DND-41 (cell line): ENCODE results near the gene CCDC137.

Experiments used
- ATAC-seq: fragments of 200-7000 bp; cut with Tn5 transposase; 3 replicates; pipeline ENCODE4 v1.9.1; 2021; ENCODE audit warnings: low read depth; ENCODE audit not compliant: insufficient read depth
- DNase-seq: peaks from one replicate; pipeline ENCODE4 v3.0.0-alpha.2; 2020
- H2AFZ ChIP-seq: 2 replicates; pipeline ENCODE4 v1.6.0; 2012; ENCODE audit warnings: low read depth, low read length
- H3K27ac ChIP-seq: 2 replicates; pipeline ENCODE4 v1.5.1; 2012; ENCODE audit warnings: low read length, inconsistent platforms
- H3K27me3 ChIP-seq: fragments of 200-600 bp; sonication (generic); 2 replicates; pipeline ENCODE4 v1.6.0; 2012; ENCODE audit warnings: low read length, mild to moderate bottlenecking, inconsistent platforms; ENCODE audit not compliant: insufficient read depth, poor library complexity
- H3K36me3 ChIP-seq: 2 replicates; pipeline ENCODE4 v1.5.1; 2012; ENCODE audit warnings: low read length, inconsistent platforms; ENCODE audit not compliant: insufficient read depth
- H3K4me1 ChIP-seq: 2 replicates; pipeline ENCODE4 v1.5.1; 2012; ENCODE audit warnings: mild to moderate bottlenecking, low read length; ENCODE audit not compliant: insufficient read depth
- H3K4me2 ChIP-seq: 2 replicates; pipeline ENCODE4 v1.6.0; 2012; ENCODE audit warnings: mild to moderate bottlenecking, moderate library complexity, low read length, inconsistent platforms; ENCODE audit not compliant: insufficient read depth
- H3K4me3 ChIP-seq, 2 experiments: fragments of 200-600 bp in 1 of 2; shearing (Covaris generic) in 1 of 2; 2 replicates each; pipeline ENCODE4 v1.5.1; 2012 to 2016; ENCODE audit warnings: inconsistent platforms in 2 of 2, low read length in 2 of 2, mild to moderate bottlenecking in 2 of 2, low read depth in 1 of 2, moderate library complexity in 1 of 2
- H3K79me2 ChIP-seq: 2 replicates; pipeline ENCODE4 v1.6.0; 2012; ENCODE audit warnings: low read length, inconsistent platforms; ENCODE audit not compliant: insufficient read depth
- H3K9ac ChIP-seq: 2 replicates; pipeline ENCODE4 v1.6.0; 2012; ENCODE audit warnings: low read depth, mild to moderate bottlenecking, inconsistent platforms, low read length, moderate library complexity
- H3K9me3 ChIP-seq: 2 replicates; pipeline ENCODE4 v1.5.1; 2012; ENCODE audit warnings: low read length, moderate library complexity, mild to moderate bottlenecking, inconsistent platforms; ENCODE audit not compliant: insufficient read depth, severe bottlenecking
- H4K20me1 ChIP-seq: 2 replicates; pipeline ENCODE4 v1.6.0; 2012; ENCODE audit warnings: low read length; ENCODE audit not compliant: insufficient read depth
- CTCF ChIP-seq: IDR thresholded peaks from 2 replicates; pipeline ENCODE4 v1.5.1; 2012; ENCODE audit warnings: borderline replicate concordance, low read length, moderate library complexity, mild to moderate bottlenecking; ENCODE audit not compliant: poor library complexity, severe bottlenecking; ENCODE audit errors: extremely low read depth
- EZH2 ChIP-seq: IDR thresholded peaks from 3 replicates; pipeline ENCODE4 v1.6.1; 2012; ENCODE audit warnings: borderline replicate concordance, low read depth, mild to moderate bottlenecking, moderate library complexity, low read length, inconsistent platforms; ENCODE audit not compliant: severe bottlenecking

Gene CCDC137

DNA sequence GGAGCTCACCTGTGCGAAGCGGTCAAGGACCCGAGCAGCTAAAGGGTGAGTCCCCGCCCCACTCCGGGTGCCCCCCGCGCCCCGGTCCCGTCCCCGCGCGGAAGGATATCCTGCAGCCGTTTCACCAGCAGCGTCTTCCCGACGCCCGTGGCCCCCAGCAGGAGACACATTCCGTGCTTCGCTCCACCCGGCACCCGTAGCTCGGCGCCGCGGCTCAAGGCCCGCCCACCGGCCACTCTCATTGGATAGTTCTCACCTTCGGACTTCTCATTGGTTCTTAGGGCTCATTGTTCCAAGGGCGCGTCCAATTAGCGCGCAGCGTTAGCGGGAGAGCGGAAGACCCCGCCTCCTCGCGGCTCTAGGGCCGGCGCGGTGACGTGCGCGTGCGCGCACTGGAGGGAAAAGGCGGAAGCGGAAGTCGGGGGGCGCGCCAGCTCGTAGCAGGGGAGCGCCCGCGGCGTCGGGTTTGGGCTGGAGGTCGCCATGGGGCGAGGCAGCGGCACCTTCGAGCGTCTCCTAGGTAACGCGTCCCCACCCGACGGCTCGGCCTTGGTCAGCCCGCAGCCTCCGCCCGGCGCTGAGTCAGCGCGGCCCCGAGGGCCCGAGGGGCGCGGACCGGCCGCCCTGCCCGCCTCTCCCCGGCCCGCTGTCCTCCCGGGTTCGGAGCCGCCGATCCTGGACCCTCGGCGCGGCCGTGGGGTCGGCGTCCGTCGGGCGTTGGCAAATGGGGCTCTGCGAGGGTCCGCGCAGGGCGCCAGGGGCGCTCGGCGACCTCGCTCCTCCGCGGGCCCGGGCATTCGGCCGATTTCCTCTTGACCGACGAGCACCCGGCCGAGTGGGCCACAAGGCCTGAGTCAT is 17.3 kb downstream of the CCDC137 start, which contains the start of the genes ARL16 and HGS:
Gene ARL16, minus strand, starts transcription at position 214 of the 858 bp plus-strand sequence. Its CDS starts 44 bp downstream, at position 170.
Gene HGS, plus strand, starts transcription at position 428 of the 858 bp plus-strand sequence. Its CDS starts 56 bp downstream, at position 484.
- DNase-seq (peak; percentile 99), ATAC-seq (peak; percentile 96)
- Histone ChIP-seq H3K4me2 (peak within 1 kb of the TSS; percentile 88), H3K27me3 (no peaks in the 10 kb centered on the region), H3K9ac (peak within 1 kb of the TSS; percentile 97), H3K4me1 (peaks cover 46% of the 10 kb centered on the region), H3K4me3 (peak within 1 kb of the TSS; percentile 83 to 95), H3K9me3 (no peaks in the 10 kb centered on the region), H4K20me1 (peaks cover 51% of the 10 kb centered on the region), H3K36me3 (peaks cover 60% of the 10 kb centered on the region), H2AFZ (peak within 1 kb of the TSS; percentile 90), H3K79me2 (peaks cover 81% of the 10 kb centered on the region), H3K27ac (peak within 1 kb of the TSS; percentile 86)
- TF ChIP-seq EZH2 (no peak), CTCF (peak; percentile 10)

- H3K9me3 ChIP-seq: no peaks in the 10 kb centered on the region
- no peak for TF ChIP-seq EZH2
- TF ChIP-seq CTCF: no peak
- H3K27me3 ChIP-seq: no peaks in the 10 kb centered on the region
- DNase-seq (no peak), ATAC-seq (no peak)
- peak overlapping the region; percentile 83 to 95; a peak in 3 of 4 replicates for H3K4me3 ChIP-seq
- H3K4me1 ChIP-seq: peaks cover 46% of the 10 kb centered on the region
- peak overlapping the region; percentile 79 for H3K27ac ChIP-seq
- H3K9ac ChIP-seq: peak overlapping the region; percentile 97
- H2AFZ ChIP-seq: peak overlapping the region; percentile 67
- H3K36me3 ChIP-seq: peaks cover 67% of the 10 kb centered on the region
- H3K79me2 ChIP-seq: peaks cover 87% of the 10 kb centered on the region
- H4K20me1 ChIP-seq: peaks cover 58% of the 10 kb centered on the region
- H3K4me2 ChIP-seq: peak overlapping the region; percentile 88
These were observed 17.9 kb downstream of the CCDC137 start for GRCh38 chr17:81684442-81684911.

DNA sequence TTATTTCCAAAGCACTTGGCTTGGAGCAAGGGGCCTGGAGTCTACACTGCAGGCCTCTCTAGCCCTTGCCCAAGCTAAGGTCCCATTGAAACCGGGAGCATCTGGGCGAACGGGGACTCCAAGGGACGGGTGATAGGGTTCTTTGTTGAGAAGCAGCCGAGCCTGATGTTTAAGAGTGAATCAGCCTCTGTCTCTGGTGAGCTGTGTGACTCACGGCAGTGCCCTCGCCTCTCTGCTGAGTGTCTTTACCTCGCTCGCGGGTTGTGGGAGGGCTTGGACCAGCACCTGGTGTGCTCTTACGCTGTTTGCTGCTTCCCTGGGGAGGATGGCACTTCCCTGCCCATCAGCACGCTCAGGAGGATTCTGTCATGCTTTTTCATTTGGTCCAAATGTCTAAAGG is 18.6 kb downstream of the CCDC137 start:
- H3K4me3 ChIP-seq: peak overlapping the region; percentile 83 to 95; a peak in 3 of 4 replicates
- H3K36me3 ChIP-seq: peaks cover 73% of the 10 kb centered on the region
- H2AFZ ChIP-seq: no peak overlapping the region
- peaks cover 89% of the 10 kb centered on the region for H3K79me2 ChIP-seq
- H3K4me1 ChIP-seq: peaks cover 46% of the 10 kb centered on the region
- TF ChIP-seq EZH2 (no peak), CTCF (no peak)
- no peaks in the 10 kb centered on the region for H3K9me3 ChIP-seq
- peak; percentile 44 for DNase-seq
- H3K9ac ChIP-seq: peak overlapping the region; percentile 97
- no peak for ATAC-seq
- H3K27me3 ChIP-seq: no peaks in the 10 kb centered on the region
- peak overlapping the region; percentile 88 for H3K4me2 ChIP-seq
- peak overlapping the region; percentile 79 for H3K27ac ChIP-seq
- H4K20me1 ChIP-seq: peaks cover 63% of the 10 kb centered on the region
